HG03025 (cell line): ENCODE results near the gene PCDH9.

ENCODE experiments used
- ATAC-seq: cut with Tn5 transposase; IDR thresholded peaks from one replicate; pipeline ENCODE4 v1.9.1; 2021; ENCODE audit warnings: mild to moderate bottlenecking, moderate library complexity; ENCODE audit not compliant: unreplicated experiment, low FRiP score

PCDH9 gene

GRCh38 chr13:66700117-66700601 lies 530.0 kb downstream of the PCDH9 start:
- no peak for ATAC-seq

- ATAC-seq: no peak
These were observed 536.5 kb downstream of the PCDH9 start for GRCh38 chr13:66693656-66694055.

GRCh38 chr13:66691149-66691548 lies 539.0 kb downstream of the PCDH9 start:
- ATAC-seq: no peak

GRCh38 chr13:66689628-66690027 lies 540.5 kb downstream of the PCDH9 start:
- no peak for ATAC-seq

GRCh38 chr13:66689037-66689619 lies 541.0 kb downstream of the PCDH9 start:
- no peak for ATAC-seq

- ATAC-seq: no peak
These were observed 548.7 kb downstream of the PCDH9 start for GRCh38 chr13:66681403-66681802.

GRCh38 chr13:66680031-66680430 lies 550.1 kb downstream of the PCDH9 start:
- no peak for ATAC-seq

- no peak for ATAC-seq
These were observed 554.5 kb downstream of the PCDH9 start for GRCh38 chr13:66675620-66676019.

GRCh38 chr13:66673401-66673800 lies 556.7 kb downstream of the PCDH9 start:
- ATAC-seq: no peak

- no peak for ATAC-seq
These were observed 564.1 kb downstream of the PCDH9 start for GRCh38 chr13:66665991-66666390.

- ATAC-seq: no peak
These were observed 566.4 kb downstream of the PCDH9 start for GRCh38 chr13:66663711-66664110.

GRCh38 chr13:66663206-66663605 lies 566.9 kb downstream of the PCDH9 start:
- no peak for ATAC-seq

- no peak for ATAC-seq
These were observed 568.8 kb downstream of the PCDH9 start for GRCh38 chr13:66661336-66661735.

- no peak for ATAC-seq
These were observed 569.7 kb downstream of the PCDH9 start for GRCh38 chr13:66660468-66660813.

GRCh38 chr13:66659701-66660467 lies 570.3 kb downstream of the PCDH9 start:
- ATAC-seq: peak; percentile 59

- ATAC-seq: no peak
These were observed 570.9 kb downstream of the PCDH9 start for GRCh38 chr13:66659286-66659685.

GRCh38 chr13:66657165-66657881 lies 572.8 kb downstream of the PCDH9 start:
- no peak for ATAC-seq

- ATAC-seq: no peak
These were observed 574.2 kb downstream of the PCDH9 start for GRCh38 chr13:66655847-66656454.

GRCh38 chr13:66644855-66645460 lies 585.2 kb downstream of the PCDH9 start:
- no peak for ATAC-seq

- ATAC-seq: no peak
These were observed 589.9 kb downstream of the PCDH9 start for GRCh38 chr13:66640231-66640630.

GRCh38 chr13:66639044-66639443 lies 591.1 kb downstream of the PCDH9 start:
- ATAC-seq: no peak
